Left ventricle myocardium superior (tissue), 1 donor: Measurements from ENCODE around the gene PPIL3. TPM values are rescaled to one million over a fixed set of nuclear protein-coding genes. Genes with fewer than 3 reads are reported as not detected.

Source experiments
- ATAC-seq: fragments of 200-7000 bp; cut with Tn5 transposase; one replicate; pipeline ENCODE4 v1.9.1; 2020; ENCODE audit warnings: mild to moderate bottlenecking, moderate library complexity
- DNase-seq: peaks from one replicate; pipeline ENCODE4 v3.0.0-alpha.2; 2020
- intact Hi-C: fragments of 100-400 bp; cut with micrococcal nuclease; formaldehyde crosslinking; loops from one replicate; pipeline ENCODE4 v1.11.0; 2022
- total RNA-seq: library from RNA; stranded (reverse); fragmentation: NEBNext Ultra II Directional; extraction: Animal tissue kit (Norgen Biotek cat#: 25700); gene quantifications from one replicate; pipeline ENCODE4 v1.2.1, GENCODE V29; 2021
- donor health status: DM: no; HTN: yes; CAD: no; lungs with severe emphysema.

The PPIL3 gene
- total RNA-seq, 1 donor from 2014 or later = 23.2 TPM

DNA sequence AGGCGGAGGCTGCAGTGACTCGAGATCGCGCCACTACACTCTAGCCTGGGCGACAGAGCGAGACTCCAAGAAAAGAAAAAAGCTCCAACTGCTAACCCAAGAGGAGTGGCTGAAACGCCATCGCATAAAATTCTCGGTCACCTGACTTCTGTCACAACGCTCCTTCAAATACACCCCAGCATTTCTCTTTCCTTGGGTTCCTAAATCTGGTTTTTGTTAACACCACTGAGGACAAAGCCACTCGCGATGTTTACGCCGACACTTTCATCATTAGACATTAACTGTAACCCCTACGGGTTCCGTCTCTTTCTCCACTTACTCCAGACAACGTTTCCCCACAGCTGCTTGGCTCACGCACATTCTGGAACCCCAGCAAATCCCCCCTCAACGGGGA, 25.1 kb downstream of the PPIL3 start:
- ATAC-seq = no peak
- intact Hi-C loops = no loop called here
- DNase-seq = no peak

DNA sequence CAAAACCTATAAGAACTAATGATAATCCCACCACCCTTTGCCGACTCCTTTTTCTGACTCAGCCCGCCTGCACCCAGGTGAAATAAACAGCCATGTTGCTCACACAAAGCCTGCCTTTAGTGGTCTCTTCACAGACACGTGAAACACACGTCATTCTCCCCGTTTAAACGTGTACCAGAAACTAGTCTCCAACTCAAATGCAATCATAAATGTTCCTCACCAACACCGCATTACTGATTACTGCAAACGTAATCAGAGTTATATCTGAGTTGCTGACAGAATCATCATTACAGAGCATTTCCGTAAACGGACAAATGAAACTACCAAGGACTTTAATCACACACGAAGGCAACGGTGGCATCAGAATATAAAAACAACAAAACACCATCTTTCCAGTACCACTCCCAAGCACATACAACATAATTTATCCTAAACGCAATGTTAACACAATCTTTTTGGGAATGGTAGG, 26.3 kb downstream of the PPIL3 start:
- ATAC-seq = no peak
- no peak for DNase-seq
- intact Hi-C loops = no loop called here

DNA sequence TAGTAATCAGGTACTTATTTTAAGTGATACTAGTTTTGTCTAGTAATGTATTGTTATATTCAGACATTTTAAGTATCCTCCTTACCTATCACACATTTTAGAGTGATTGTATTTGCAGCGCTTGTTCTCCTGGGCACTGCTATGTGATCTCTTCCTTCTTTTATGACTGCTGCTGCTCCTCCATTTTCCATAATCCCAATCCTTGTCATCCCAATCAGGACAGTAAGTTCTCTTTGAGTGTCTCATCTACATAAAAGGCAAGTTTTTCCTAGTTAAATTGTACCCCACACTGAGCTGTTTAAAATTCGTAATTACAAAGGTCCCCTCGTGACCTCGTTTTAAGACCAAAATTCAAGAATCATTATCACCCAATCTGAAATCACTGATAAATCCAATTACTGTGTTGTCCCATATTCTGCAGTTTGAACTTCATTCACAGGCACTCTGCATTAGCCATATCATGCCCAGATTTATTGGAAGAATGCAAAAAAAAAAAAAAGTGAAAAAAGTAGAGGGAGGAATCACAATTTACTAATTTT, 27.2 kb downstream of the PPIL3 start:
- intact Hi-C loops = no loop called here

DNA sequence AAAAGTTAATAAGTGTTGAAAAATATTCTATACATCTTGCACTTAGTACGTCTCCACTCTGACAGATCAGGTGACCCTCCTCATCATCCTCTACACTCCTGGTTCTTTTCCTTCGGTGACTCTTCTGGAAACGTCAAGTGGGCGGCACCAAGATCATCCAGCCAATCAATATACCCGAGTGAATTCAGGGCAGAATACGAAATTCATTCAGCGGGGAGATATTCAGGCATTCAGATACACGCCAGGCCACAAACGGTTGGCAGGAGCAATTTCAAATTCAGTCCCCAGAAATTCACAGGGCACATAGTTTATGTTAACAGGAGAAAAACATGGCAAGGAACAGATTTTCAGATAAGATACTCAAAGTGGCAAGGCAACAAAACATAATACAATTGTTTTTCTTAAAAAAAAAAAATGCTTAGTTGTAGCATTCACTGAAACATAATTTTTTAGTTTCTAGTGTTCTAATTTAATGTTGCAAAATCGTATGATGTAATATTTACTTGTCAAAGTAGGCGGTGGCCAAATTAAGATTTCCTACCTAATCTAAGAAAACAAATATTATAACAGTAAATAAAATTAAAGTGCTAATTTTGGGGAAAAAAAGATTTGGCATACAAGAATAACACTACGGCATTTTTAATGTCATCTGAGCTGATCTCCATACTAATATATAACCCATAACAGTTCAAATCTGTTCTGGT, 28.6 kb downstream of the PPIL3 start:
- ATAC-seq (no peak), DNase-seq (no peak)
- intact Hi-C loops = no loop called here

More for the DNA sequence above, 27.2 kb downstream of the PPIL3 start:
- ATAC-seq = no peak
- no peak for DNase-seq

DNA sequence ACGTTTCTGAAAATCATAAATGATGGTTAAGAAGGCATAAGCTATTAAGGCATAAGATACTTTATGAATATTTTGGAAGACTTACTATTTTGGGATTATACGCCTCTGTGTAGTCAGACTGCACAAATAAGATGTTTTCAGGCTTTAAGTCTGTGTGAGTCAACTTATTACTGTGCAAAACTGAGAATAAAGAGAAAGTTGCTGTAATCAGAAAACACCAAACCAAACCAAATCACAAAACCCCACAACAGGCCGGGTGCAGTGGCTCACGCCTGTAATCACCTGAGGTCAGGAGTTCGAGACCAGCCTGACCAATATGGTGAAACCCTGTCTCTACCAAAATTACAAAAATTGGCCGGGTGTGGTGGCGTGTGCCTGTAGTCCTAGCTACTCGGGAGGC, 32.1 kb downstream of the PPIL3 start:
- intact Hi-C loops = loop anchor here (2.0 kb wide), 1 partner anchor 36 kb away; no protein-coding TSS in a partner anchor
- no peak for ATAC-seq
- no peak for DNase-seq

DNA sequence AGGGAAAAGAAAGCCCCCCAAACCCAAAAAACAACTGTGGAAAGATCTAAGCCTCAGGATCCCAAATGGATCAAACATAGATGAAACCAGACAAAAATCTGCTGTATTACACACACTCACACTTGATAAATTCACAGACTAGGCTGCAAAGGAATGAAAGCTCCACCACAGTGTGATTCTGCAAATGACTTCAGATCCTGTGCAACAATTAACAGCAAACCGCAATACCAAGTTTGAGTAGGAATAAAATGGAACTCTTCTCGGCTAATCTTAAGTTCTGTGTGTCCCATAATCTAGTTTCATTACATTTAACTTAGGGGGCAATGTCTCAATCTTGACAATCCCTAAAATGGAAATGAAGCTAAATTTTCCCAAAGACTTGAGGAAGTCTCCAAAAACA, 36.3 kb downstream of the PPIL3 start:
- DNase-seq (no peak), ATAC-seq (no peak)
- intact Hi-C loops = no loop called here

DNA sequence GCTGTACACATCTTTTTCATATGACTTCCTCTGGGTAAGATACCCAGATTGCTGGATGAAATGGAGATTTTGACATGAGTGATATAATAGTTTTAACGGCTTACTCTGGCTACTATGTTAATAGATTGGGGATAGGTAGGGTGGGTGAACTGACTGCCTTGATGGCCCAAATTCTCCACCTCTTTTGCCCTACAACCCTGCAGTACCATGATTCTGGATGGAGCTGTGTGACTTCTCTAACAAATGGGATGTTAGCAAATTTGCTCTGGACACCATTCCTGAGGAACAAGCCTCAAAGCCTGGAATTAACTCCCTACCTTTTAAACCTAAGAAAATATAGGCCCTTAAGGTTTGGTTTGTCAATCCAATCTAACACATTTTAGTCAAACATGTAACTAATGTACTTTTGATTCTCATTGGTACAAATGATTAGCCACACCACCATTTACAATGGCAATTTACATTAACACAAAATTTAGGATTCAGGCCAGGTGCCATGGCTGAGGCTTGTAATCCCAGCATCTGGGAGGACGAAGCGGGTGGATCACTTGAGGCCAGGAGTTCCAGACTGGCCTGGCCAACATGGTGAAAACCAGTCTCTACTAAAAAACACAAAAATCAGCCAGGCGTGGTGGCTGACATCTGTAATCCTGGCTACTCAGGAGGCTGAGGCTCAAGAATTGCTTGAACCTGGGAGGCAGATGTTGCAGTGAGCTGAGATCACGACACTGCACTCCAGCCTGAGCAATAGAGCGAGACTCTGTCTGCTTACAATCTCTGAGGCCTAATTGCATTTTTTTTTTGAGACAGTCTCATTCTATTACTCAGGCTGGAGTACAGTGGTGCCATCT, 37.3 kb downstream of the PPIL3 start:
- intact Hi-C loops = no loop called here
- DNase-seq (no peak), ATAC-seq (no peak)

DNA sequence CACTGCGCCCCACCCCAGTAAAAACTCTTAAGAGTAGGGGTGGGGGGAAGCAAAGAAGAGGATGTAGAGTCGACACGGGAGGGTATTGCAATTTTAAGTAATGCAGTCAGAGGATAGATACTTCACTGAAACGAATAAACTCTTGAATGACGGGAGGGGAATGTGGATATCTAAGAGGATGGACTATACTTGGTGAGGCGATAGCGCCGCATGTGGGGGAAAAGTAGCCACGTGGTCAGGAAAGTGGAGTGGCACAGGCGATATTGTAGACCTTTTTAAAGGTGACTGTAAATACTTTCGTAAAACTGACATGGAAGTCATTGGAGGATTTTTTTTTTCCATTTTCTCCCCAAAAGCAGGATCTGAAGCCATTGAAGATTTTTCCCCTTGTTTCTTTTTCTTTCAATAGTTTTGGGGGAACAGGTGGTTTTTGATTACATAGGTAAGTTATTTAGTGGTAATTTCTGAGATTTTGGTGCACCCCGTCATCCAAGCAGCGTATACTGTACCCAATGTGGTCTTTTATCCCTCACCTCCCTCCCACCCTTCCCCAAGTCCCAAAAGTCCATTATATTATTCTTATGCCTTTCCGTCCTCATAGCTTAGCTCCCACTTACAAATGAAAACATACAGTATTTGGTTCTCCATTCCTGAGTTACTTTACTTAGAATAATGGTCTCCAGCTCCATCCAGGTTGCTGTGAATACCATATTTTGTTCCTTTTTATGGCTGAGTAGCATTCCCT, 38.2 kb downstream of the PPIL3 start:
- ATAC-seq = peak; percentile 53
- no peak for DNase-seq
- intact Hi-C loops = no loop called here

DNA sequence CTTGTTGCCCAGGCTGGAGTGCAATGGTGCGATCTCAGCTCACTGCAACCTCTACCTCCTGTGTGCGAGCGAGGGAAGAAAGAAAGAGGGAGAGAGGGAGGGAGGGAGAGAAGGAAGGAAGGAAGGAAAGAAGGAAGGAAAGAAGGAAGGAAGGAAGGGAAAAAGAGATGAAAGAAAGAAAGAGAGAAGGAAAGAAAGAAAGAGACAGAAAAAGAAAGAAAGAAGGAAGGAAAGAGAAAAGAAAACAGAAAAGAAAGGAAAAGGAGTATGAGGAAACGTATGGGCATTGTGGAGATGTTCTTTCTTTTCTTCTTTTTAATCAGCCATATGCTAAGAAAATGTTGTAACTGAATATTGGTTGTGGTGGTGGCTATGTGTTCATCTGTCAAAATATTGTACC, 40.9 kb downstream of the PPIL3 start:
- ATAC-seq = no peak
- intact Hi-C loops = no loop called here
- DNase-seq = no peak

DNA sequence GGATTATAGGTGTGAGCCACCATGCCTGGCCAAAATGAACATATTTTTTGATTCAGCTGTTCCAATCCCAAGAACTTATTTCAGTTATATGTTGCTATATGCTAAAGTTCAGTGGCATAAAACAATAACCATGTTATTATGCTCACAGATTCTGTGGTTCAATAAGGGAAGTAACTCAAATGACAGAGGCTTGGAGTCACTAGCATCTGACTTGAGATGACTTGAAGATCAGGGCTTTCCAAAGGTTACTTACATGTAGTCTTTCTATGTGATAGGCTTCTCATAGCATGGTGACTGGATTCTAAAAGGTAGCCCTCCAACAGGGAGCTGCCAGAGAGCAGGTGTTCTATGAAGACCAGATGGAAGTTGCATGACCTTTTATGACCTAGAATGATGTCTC, 41.6 kb downstream of the PPIL3 start:
- intact Hi-C loops = no loop called here
- no peak for DNase-seq
- ATAC-seq = no peak

DNA sequence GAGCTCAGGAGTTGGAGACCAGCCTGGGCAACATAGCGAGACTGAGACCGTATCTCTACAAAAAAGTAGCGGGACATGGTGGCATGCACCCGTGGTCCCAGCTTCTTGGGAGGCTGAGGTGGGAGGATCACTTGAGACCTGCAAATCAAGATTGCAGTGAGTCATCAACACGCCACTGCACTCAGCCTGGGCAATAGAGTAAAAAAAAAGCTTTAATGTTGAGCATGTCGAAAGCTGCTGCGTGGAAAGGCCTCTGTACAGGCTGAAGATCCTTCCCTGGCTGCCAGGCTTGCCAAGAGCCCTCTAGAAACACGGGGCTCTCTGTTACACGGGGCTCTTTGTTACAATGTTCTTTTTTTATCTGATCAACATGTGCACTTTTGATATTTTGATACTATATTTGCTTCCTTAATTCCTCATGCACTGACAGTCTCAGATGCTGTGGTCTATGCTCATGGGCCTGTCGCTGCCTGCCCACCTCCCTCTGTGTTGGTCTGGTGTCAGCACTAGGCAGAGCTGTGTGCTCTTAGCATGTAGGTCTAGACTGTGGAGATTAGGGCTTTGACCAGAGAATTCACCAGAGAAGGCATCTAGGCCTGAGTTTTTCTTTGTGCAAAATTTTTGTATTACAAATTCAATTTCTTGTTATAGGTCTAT, 43.1 kb downstream of the PPIL3 start:
- intact Hi-C loops = no loop called here
- ATAC-seq (no peak), DNase-seq (no peak)

DNA sequence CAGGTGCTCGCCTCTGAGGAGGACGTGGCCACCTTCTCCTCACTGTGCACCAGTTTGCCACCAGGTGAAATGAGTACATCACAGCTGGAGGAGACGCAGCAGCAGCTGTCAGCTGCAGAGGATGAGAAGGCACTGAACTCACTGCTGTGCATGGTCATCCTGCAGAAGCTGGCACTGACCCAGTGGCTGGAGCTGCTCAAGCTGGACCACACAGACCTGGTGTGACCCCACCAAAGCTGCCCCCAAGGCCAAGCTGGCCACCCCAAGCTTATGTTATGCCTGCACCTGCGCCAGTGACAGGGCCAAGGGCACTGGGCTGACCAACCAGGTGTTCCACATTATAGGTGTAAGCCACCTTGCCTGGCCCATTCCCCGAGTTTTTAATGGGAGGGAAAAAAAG, 43.7 kb downstream of the PPIL3 start:
- intact Hi-C loops = no loop called here
- no peak for DNase-seq
- ATAC-seq = no peak

DNA sequence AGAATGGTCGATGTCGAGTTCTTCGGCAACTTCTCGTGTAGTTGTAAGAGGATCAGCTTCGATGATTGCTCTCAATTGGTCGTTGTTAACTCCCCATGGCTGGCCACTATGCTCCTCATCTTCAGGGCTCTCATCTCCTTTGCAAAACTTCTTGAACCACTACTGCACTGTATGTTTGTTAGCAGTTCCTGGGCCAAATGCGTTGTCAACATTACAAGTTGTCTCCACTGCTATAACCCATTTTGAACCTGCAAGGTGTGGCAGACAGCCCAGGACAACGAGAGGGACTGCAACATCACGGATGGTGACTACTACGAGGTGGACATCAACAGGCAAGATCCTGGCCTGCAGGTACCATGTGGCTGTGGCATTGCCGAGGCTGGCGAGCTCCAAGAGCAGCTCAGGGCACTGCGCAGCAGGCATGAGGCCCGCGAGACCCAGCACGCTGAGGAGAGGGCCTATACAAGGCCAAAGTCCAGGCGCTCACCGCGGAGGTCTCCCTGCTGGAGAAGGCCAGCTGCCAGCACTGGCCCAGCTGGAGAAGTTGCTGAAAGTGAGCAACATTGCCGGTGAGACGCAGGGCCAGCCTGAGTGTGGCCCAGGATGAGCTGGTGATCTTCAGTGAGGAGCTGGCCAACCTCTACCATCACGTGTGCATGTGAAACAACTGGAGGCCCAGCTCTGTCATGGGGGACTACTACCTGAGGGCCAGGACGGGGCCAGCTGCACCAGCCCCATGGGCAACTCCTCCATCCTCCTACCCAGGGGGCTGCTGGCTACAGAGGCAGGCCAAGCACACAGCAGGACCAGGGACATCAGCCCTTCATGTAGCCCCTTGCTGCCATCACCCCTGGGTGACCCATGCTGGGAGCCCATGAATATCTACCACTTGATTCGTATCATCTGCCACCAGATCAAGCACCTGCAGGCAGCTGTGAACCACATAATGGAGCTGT, 44.6 kb downstream of the PPIL3 start:
- ATAC-seq = no peak
- no peak for DNase-seq
- intact Hi-C loops = no loop called here

DNA sequence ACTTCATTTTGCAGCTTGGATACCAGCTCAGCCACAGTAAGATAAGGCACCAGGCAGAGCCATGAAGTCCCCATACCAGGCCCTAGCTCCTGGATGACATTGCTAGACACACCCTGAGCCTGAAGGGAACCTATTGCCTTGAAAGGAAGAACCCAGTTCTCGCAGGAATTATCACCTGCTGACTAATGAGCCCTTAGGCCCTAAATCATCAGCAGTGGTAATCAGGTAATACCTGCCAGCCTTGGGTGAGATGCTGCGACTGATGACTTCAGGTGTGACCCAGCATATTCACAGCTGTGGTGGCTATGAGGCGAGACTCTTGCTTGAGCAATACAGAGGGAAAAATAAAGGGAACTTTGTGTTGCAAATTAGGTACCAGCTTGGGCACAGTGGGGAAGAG, 49.4 kb downstream of the PPIL3 start:
- intact Hi-C loops = no loop called here
- ATAC-seq = no peak
- no peak for DNase-seq

DNA sequence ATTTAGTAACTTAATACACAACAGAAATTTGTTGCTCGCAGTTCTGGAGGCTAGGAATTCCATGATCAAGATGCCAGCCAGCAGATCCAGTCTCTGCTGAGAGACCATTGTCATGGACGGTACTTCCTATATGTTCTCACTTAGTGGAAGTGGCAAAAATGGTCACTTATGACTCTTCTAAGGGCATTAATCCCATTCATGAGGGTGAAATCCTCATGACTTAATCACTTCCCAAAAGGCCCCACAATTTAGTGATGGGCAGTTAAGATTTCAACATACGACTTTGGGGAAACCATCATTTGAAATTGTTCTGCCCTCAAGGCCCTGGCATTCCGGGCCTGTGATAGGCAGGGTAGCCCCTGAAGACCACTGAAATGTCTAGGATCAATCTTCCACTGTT, 54.2 kb downstream of the PPIL3 start:
- DNase-seq (no peak), ATAC-seq (no peak)
- intact Hi-C loops = no loop called here

DNA sequence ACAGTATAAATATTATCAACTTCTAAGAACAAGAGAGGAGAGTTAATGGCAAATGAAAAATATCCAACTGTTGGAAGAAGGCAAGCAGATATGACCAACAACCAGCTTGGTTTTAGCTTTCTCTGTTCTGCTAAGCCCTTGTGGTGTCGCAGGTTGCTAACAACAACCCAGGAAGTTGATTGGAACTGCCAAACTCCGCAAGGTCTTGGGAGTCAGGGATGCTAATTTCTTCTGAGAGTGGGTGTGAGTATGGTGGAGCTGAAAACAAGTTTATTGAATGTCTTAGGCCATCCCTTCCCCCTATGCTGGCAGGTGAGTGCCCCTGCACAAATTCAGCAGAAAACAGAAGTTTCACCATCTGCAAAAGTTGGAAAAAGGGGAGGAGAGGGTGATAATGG, 59.6 kb downstream of the PPIL3 start:
- ATAC-seq (no peak), DNase-seq (no peak)
- intact Hi-C loops = no loop called here

DNA sequence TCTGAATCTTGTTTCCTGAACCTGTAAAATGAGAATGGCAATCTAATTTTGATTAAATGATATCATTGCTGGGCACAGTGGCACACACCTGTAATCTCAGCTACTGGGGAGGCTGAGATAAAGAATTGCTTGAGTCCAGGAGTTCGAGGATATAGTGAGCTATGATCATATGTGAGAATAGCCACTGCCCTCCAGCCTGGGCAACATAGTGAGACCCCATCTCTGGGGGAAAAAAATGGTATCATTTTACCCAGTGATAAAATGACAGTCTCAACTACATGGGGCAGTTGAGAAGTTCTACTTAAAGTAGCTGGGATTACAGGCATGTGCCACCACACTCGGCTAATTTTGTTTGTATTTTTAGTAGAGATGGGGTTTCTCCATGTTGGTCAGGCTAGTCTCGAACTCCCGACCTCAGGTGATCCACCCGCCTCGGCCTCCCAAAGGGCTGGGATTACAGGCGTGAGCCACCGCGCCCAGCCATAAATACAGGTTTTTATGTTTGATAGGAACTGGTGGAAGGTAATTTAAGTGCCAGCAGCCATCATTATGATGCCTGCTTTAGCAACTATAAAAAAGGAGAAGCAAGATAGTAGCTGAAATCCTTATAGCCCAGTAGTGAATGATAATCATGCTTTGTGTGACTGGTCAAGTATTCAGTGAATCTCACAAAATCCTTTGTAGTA, 60.2 kb downstream of the PPIL3 start:
- DNase-seq = no peak
- intact Hi-C loops = no loop called here
- no peak for ATAC-seq

DNA sequence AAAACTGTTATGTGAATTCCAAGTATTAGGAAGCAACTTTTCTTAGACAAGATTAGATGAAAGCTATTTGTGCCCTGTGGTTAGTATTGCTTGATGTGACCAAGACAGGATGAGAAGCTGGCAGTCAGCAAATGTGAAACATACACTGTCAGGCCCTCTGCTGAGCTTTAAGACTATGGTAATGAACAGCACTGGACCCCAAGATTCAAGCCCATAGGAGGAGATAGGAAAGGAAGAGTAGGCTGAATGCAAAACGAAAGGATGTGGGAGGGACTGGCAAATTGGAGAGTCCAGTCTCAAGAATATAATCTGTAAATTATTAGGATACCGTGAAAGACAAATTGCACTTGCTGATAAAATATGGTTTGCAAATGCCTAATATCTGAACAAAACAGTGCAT, 60.8 kb downstream of the PPIL3 start:
- intact Hi-C loops = no loop called here
- ATAC-seq (no peak), DNase-seq (no peak)
